Measurements from ENCODE around the gene MOGAT1.

DNA sequence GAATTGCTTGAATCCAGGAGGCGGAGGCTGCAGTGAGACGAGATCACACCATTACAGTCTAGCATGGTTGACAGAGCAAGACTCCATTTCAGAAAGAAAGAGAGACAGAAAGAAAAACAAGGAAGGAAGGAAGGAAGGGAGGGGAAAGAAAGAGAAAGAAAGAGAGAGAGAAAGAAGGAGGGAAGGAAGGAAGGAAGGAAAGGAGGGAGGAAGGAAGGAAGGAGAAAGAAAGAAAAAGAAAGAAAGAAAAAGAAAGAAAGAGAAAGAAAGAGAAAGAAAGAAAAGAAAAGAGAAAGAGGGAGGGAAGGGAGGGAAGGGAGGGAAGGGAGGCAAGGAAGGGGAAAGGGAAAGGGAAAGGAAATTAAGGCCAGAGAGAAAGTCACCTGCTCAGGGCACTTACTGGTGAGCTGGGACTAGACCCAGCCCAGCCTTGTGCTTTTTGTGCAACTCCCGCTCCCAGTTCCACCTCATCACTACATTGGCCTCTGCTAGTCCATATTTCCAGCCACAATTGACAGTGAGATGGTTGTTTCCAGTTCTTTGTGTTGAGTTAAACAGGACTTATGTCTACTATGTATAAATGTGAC lies 35.7 kb downstream of the MOGAT1 start:
- TF ChIP-seq TAF1 (IDR thresholded peaks at IDR 0.05; ENCODE audit: low read depth, low read length) = no peak
- TF ChIP-seq, protein P1, sequence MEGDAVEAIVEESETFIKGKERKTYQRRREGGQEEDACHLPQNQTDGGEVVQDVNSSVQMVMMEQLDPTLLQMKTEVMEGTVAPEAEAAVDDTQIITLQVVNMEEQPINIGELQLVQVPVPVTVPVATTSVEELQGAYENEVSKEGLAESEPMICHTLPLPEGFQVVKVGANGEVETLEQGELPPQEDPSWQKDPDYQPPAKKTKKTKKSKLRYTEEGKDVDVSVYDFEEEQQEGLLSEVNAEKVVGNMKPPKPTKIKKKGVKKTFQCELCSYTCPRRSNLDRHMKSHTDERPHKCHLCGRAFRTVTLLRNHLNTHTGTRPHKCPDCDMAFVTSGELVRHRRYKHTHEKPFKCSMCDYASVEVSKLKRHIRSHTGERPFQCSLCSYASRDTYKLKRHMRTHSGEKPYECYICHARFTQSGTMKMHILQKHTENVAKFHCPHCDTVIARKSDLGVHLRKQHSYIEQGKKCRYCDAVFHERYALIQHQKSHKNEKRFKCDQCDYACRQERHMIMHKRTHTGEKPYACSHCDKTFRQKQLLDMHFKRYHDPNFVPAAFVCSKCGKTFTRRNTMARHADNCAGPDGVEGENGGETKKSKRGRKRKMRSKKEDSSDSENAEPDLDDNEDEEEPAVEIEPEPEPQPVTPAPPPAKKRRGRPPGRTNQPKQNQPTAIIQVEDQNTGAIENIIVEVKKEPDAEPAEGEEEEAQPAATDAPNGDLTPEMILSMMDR (IDR thresholded peaks at IDR 0.05; ENCODE audit: control extremely low read depth in 1 of 3, insufficient read depth in 1 of 3, low read depth in 1 of 3, low read length in 3 of 3) = no peak
- no peak for TF ChIP-seq RXRA (IDR thresholded peaks at IDR 0.05; ENCODE audit: insufficient read depth, low read depth, low read length)
- TF ChIP-seq JUND (IDR thresholded peaks at IDR 0.05; ENCODE audit: low read length) = no peak
- no peak for TF ChIP-seq CBX8 (IDR thresholded peaks at IDR 0.05; ENCODE audit: borderline replicate concordance, low read depth, low read length)
- no peak for TF ChIP-seq EP300 (IDR thresholded peaks at IDR 0.05; ENCODE audit: borderline replicate concordance in 1 of 2, low read depth in 2 of 2, low read length in 2 of 2)
- TF ChIP-seq EGR1 (IDR thresholded peaks at IDR 0.05; ENCODE audit: borderline replicate concordance, low read depth, low read length) = no peak
- TF ChIP-seq CEBPB (IDR thresholded peaks at IDR 0.05; ENCODE audit: low read depth, low read length) = no peak
- no peak for TF ChIP-seq SAP30 (IDR thresholded peaks at IDR 0.05; ENCODE audit: insufficient read depth, insufficient replicate concordance, low read length)
- no peak for TF ChIP-seq SIX5 (IDR thresholded peaks at IDR 0.05; ENCODE audit: low read depth, low read length)
- TF ChIP-seq MAX (IDR thresholded peaks at IDR 0.05) = no peak
